Measurements from ENCODE around the gene CSGALNACT2. TPM values are rescaled to one million over a fixed set of nuclear protein-coding genes. Genes with fewer than 3 reads are reported as not detected.

CSGALNACT2 gene
- total and polyA plus RNA-seq, 9 of the 15 experiments (the other 6 are each of a cell fraction or from before 2014, with no cell fraction given): 1.4 to 7.3 (median 3.5) TPM

- POLR2A ChIA-PET: no interaction called here
- H3K27ac ChIP-seq (ENCODE audit: extremely low read depth, low read depth, low read length): no peak overlapping the region
- intact Hi-C loops (cut with micrococcal nuclease): no loop called here
- H3K27me3 ChIP-seq (ENCODE audit: control insufficient read depth in 2 of 2, insufficient read depth in 2 of 2, low read length in 2 of 2): no peaks in the 10 kb centered on the region
- DNase-seq (ENCODE audit: extremely low read depth in 1 of 4, low spot score in 3 of 4): no peak
- no peaks in the 10 kb centered on the region for H4K20me1 ChIP-seq (replicated peaks; ENCODE audit: control insufficient read depth, insufficient read depth, low read length)
- H3K9ac ChIP-seq (ENCODE audit: insufficient read depth in 1 of 2, low read depth in 2 of 2, low read length in 2 of 2): no peak overlapping the region
- no peak overlapping the region for H3K4me3 ChIP-seq
- in situ Hi-C loops (cut with MboI): no loop called here
- no peaks in the 10 kb centered on the region for H3K4me1 ChIP-seq (replicated peaks in 1 of 2; ENCODE audit: control insufficient read depth in 2 of 2, insufficient read depth in 2 of 2, low read length in 2 of 2)
- TF ChIP-seq ZNF282 (CRISPR knock-in tag; IDR thresholded peaks at IDR 0.05) (no peak), ZNF253 (CRISPR knock-in tag; conservative IDR thresholded peaks at IDR 0.05) (no peak), MAFF (IDR thresholded peaks at IDR 0.05; ENCODE audit: low read length) (no peak), MAFG (tag; conservative IDR thresholded peaks at IDR 0.05) (no peak)
- no peaks in the 10 kb centered on the region for H3K79me2 ChIP-seq (ENCODE audit: control insufficient read depth, insufficient read depth, low read length)
- H3K9me1 ChIP-seq (ENCODE audit: control insufficient read depth, insufficient read depth, low read length): no peaks in the 10 kb centered on the region
- CTCF ChIA-PET (ENCODE audit: low intra/inter-chr PET ratio): no interaction called here
- no peak for FAIRE-seq
- ATAC-seq: no peak
- H3K9me3 ChIP-seq (replicated peaks; ENCODE audit: control insufficient read depth, insufficient read depth, low read depth, low read length): no peaks in the 10 kb centered on the region
- no TSS peak for BruUV-seq (replicated peaks)
- 39% methylated on average over 1 of the region's 1 CpG for WGBS (ENCODE audit: insufficient coverage, low coverage, missing lambda C conversion rate)
- H3K4me2 ChIP-seq (ENCODE audit: insufficient read depth, low read length): no peak overlapping the region
- no peaks in the 10 kb centered on the region for H3K36me3 ChIP-seq (ENCODE audit: control insufficient read depth, insufficient read depth, low read length)
- no peak overlapping the region for H2AFZ ChIP-seq (ENCODE audit: low read depth, low read length)
These were observed 22.0 kb downstream of the CSGALNACT2 start for GRCh38 chr10:43160046-43160920.

GRCh38 chr10:43160921-43161255, 22.6 kb downstream of the CSGALNACT2 start:
- ChIA-PET POLR2A (no interaction called here), CTCF (ENCODE audit: low intra/inter-chr PET ratio) (no interaction called here)
- H3K9me3 ChIP-seq (replicated peaks; ENCODE audit: control insufficient read depth, insufficient read depth, low read depth, low read length): no peaks in the 10 kb centered on the region
- no peak overlapping the region for H3K4me3 ChIP-seq
- H3K9ac ChIP-seq (ENCODE audit: insufficient read depth in 1 of 2, low read depth in 2 of 2, low read length in 2 of 2): no peak overlapping the region
- ATAC-seq (no peak), FAIRE-seq (no peak), DNase-seq (ENCODE audit: extremely low read depth in 1 of 4, low spot score in 3 of 4) (no peak)
- H3K4me2 ChIP-seq (ENCODE audit: insufficient read depth, low read length): no peak overlapping the region
- in situ Hi-C loops (cut with MboI): no loop called here
- no peaks in the 10 kb centered on the region for H3K9me1 ChIP-seq (ENCODE audit: control insufficient read depth, insufficient read depth, low read length)
- no peaks in the 10 kb centered on the region for H3K36me3 ChIP-seq (ENCODE audit: control insufficient read depth, insufficient read depth, low read length)
- 2% methylated on average over 2 of the region's 2 CpGs for WGBS (ENCODE audit: insufficient coverage, low coverage, missing lambda C conversion rate)
- H3K4me1 ChIP-seq (replicated peaks in 1 of 2; ENCODE audit: control insufficient read depth in 2 of 2, insufficient read depth in 2 of 2, low read length in 2 of 2): no peaks in the 10 kb centered on the region
- H4K20me1 ChIP-seq (replicated peaks; ENCODE audit: control insufficient read depth, insufficient read depth, low read length): no peaks in the 10 kb centered on the region
- no peaks in the 10 kb centered on the region for H3K27me3 ChIP-seq (ENCODE audit: control insufficient read depth in 2 of 2, insufficient read depth in 2 of 2, low read length in 2 of 2)
- H3K27ac ChIP-seq (ENCODE audit: extremely low read depth, low read depth, low read length): no peak overlapping the region
- intact Hi-C loops (cut with micrococcal nuclease): no loop called here
- BruUV-seq (replicated peaks): no TSS peak
- no peak overlapping the region for H2AFZ ChIP-seq (ENCODE audit: low read depth, low read length)
- H3K79me2 ChIP-seq (ENCODE audit: control insufficient read depth, insufficient read depth, low read length): no peaks in the 10 kb centered on the region
- no peak for TF ChIP-seq MTA1 (IDR thresholded peaks at IDR 0.05; ENCODE audit: borderline replicate concordance)
- TF ChIP-seq MCM5 (IDR thresholded peaks at IDR 0.05; ENCODE audit: low read depth): no peak
- TF ChIP-seq ADNP (tag; IDR thresholded peaks at IDR 0.05): no peak
- TF ChIP-seq MYC (IDR thresholded peaks at IDR 0.05; ENCODE audit: low read depth, low read length): no peak
- no peak for TF ChIP-seq MYC (CRISPR knock-in tag; IDR thresholded peaks at IDR 0.05; ENCODE audit: borderline replicate concordance, low read depth)
- no peak for TF ChIP-seq TCFL5 (CRISPR knock-in tag; conservative IDR thresholded peaks at IDR 0.05)
- no peak for TF ChIP-seq HNRNPK (IDR thresholded peaks at IDR 0.05; ENCODE audit: low read depth, low read length, poor library complexity, severe bottlenecking)
- TF ChIP-seq BRF1 (IDR thresholded peaks at IDR 0.05; ENCODE audit: borderline replicate concordance, extremely low read depth, insufficient read length): no peak
- TF ChIP-seq STAT5B (CRISPR knock-in tag; IDR thresholded peaks at IDR 0.05): no peak
- no peak for TF ChIP-seq TEAD4 (IDR thresholded peaks at IDR 0.05; ENCODE audit: low read length)
- no peak for TF ChIP-seq TEAD4 (CRISPR knock-in tag; IDR thresholded peaks at IDR 0.05; ENCODE audit: borderline replicate concordance)
